Renal cortex interstitium (tissue), 11 donors: ENCODE data around the gene MINDY4B. TPM values are rescaled to one million over a fixed set of nuclear protein-coding genes. Genes with fewer than 3 reads are reported as not detected.
A peak's percentile ranks its signal among the peaks of the same experiment; 100 is the strongest.

Experiments used
- DNase-seq, 11 donors: peaks; one replicate each; pipeline ENCODE4 v3.0.0-alpha.2; 2013; ENCODE audit warnings: low read depth in 9 of 11, low spot score in 4 of 11; ENCODE audit errors: extremely low read depth in 1 of 11
- polyA plus RNA-seq, 3 donors: library from polyadenylated mRNA; unstranded; fragments of 120-200 nt; gene quantifications; one replicate each; pipeline ENCODE4 v1.2.1, GENCODE V29; 2013; ENCODE audit not compliant: insufficient read length in 3 of 3

Gene MINDY4B
- polyA plus RNA-seq, 3 donors = not detected

- DNase-seq = no peak
These were observed 507 bp upstream of the MINDY4B start for GRCh38 chr3:150905746-150906145.

GRCh38 chr3:150902988-150903387 lies 2.3 kb downstream of the MINDY4B start:
- no peak for DNase-seq

- DNase-seq = no peak
These were observed 3.4 kb downstream of the MINDY4B start for GRCh38 chr3:150901793-150902192.

- no peak for DNase-seq
These were observed 6.1 kb downstream of the MINDY4B start for GRCh38 chr3:150899141-150899540.

- no peak for DNase-seq
These were observed 7.0 kb downstream of the MINDY4B start for GRCh38 chr3:150898046-150898754.

- DNase-seq = no peak
These were observed 7.6 kb downstream of the MINDY4B start for GRCh38 chr3:150897592-150897991.

- no peak for DNase-seq
These were observed 14.4 kb downstream of the MINDY4B start for GRCh38 chr3:150890831-150891230.

GRCh38 chr3:150890295-150890694 lies 14.9 kb downstream of the MINDY4B start:
- no peak for DNase-seq

GRCh38 chr3:150889106-150889505 lies 16.1 kb downstream of the MINDY4B start:
- no peak for DNase-seq

- DNase-seq = no peak
These were observed 18.2 kb downstream of the MINDY4B start for GRCh38 chr3:150887031-150887430.

GRCh38 chr3:150885535-150885934 lies 19.7 kb downstream of the MINDY4B start:
- DNase-seq = no peak

- DNase-seq = peak in 7 of 11 donors; percentile 16 to 39 (median 26)
These were observed 26.2 kb downstream of the MINDY4B start for GRCh38 chr3:150878996-150879575.

GRCh38 chr3:150878290-150878689 lies 26.9 kb downstream of the MINDY4B start:
- DNase-seq = no peak

- no peak for DNase-seq
These were observed 27.9 kb downstream of the MINDY4B start for GRCh38 chr3:150877303-150877702.

GRCh38 chr3:150876611-150877265 lies 28.5 kb downstream of the MINDY4B start:
- no peak for DNase-seq

- DNase-seq = no peak
These were observed 29.7 kb downstream of the MINDY4B start for GRCh38 chr3:150875548-150875947.

GRCh38 chr3:150874666-150875219 lies 30.5 kb downstream of the MINDY4B start:
- no peak for DNase-seq

- DNase-seq = no peak
These were observed 34.0 kb downstream of the MINDY4B start for GRCh38 chr3:150871192-150871591.

- peak in 2 of 11 donors; percentile 7 to 19 for DNase-seq
These were observed 34.8 kb downstream of the MINDY4B start for GRCh38 chr3:150870406-150870805.

- no peak for DNase-seq
These were observed 37.0 kb downstream of the MINDY4B start for GRCh38 chr3:150868282-150868681.
